Hematopoietic multipotent progenitor cell treated with erythropoietin and hydrocortisone succinate and interleukin-3 and kit ligand, for 4 days (in vitro differentiated cells): ENCODE measurements around the gene REEP6.

ENCODE experiments used
- DNase-seq: peaks from one replicate; pipeline ENCODE4 v3.0.0-alpha.2; 2015

Gene REEP6

GRCh38 chr19:1457031-1457739 lies 33.8 kb upstream of the REEP6 start:
- DNase-seq = no peak

GRCh38 chr19:1457892-1458291 lies 33.1 kb upstream of the REEP6 start:
- no peak for DNase-seq

- DNase-seq = no peak
These were observed 31.5 kb upstream of the REEP6 start for GRCh38 chr19:1459479-1459878.

DNA sequence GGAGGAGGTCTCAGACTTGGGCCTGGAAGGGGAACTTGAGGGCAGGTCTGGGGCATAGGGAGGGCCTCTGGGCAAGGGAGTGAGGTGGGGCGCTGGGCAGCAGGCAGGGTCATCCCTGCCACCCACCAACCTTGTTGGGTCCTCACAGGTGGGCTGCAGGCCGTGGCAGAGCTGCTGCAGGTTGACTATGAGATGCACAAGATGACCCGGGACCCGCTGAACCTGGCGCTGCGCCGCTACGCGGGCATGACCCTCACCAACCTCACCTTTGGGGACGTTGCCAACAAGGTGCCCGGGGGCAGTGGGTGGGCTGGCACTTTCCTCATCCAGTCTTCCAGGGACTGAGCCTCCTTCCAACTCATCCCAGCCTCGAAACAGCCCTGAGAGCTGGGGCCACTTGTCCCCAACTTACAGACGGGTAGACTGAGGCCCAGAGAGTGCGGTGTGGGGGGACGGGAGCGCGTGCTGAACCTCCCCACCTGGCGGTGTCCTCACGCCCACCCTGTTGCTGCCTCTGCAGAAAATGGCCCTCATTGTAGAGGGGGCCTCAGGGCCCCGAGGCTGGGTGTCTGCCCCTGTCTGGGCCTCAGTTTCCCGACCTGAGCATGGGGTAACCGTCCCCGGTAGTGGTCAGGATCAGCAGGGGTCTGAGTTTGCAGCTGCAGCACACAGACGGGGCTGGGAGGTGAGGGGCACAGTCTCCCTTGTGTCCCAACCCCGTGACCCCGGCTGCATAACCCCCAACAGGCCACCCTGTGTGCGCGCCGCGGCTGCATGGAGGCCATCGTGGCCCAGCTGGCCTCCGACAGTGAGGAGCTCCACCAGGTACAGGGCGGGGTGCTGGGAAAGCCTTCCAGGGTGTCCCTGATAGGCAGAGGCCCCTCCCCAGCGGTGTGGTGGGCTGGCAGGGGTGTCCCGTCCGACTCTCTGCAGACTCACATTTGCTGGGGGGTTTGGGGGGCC lies 30.7 kb upstream of the REEP6 start:
- DNase-seq = no peak

DNA sequence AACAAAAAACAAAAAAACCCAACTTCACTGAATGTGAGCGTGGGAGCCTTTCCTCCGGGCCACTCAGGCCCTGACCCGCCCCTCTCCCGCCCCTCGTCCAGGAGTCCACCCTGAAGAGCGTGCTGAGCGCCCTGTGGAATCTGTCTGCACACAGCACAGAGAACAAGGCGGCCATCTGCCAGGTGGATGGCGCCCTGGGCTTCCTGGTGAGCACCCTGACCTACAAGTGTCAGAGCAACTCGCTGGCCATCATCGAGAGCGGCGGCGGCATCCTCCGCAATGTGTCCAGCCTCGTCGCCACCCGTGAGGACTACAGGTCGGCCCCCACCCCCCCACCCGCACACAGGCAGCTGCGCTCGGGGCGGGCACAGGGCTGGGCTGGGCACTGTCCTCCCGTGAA lies 29.1 kb upstream of the REEP6 start:
- DNase-seq = no peak

DNA sequence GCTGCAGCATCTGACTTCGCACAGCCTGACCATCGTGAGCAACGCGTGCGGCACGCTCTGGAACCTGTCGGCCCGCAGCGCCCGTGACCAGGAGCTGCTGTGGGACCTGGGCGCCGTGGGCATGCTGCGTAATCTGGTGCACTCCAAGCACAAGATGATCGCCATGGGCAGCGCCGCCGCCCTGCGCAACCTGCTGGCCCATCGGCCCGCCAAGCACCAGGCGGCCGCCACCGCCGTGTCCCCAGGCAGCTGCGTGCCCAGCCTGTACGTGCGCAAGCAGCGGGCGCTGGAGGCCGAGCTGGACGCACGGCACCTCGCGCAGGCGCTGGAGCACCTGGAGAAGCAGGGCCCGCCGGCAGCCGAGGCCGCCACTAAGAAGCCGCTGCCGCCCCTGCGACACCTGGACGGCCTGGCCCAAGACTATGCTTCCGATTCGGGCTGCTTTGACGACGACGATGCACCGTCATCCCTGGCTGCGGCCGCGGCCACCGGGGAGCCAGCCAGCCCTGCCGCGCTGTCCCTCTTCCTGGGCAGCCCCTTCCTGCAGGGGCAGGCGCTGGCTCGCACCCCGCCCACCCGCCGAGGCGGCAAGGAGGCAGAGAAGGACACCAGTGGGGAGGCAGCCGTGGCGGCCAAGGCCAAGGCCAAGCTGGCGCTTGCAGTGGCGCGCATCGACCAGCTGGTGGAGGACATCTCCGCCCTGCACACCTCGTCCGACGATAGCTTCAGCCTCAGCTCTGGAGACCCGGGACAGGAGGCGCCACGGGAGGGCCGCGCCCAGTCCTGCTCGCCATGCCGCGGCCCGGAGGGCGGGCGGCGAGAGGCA lies 25.6 kb upstream of the REEP6 start:
- peak; percentile 80 for DNase-seq

DNA sequence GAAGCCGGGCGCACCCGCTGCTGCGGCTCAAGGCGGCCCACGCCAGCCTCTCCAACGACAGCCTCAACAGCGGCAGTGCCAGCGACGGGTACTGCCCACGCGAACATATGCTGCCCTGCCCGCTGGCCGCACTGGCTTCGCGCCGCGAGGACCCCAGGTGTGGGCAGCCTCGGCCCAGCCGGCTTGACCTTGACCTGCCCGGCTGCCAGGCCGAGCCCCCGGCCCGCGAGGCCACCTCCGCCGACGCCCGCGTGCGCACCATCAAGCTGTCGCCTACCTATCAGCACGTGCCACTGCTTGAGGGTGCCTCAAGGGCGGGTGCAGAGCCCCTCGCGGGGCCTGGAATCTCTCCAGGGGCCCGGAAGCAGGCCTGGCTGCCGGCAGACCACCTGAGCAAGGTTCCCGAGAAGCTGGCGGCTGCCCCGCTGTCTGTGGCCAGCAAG lies 24.9 kb upstream of the REEP6 start:
- DNase-seq = no peak

DNA sequence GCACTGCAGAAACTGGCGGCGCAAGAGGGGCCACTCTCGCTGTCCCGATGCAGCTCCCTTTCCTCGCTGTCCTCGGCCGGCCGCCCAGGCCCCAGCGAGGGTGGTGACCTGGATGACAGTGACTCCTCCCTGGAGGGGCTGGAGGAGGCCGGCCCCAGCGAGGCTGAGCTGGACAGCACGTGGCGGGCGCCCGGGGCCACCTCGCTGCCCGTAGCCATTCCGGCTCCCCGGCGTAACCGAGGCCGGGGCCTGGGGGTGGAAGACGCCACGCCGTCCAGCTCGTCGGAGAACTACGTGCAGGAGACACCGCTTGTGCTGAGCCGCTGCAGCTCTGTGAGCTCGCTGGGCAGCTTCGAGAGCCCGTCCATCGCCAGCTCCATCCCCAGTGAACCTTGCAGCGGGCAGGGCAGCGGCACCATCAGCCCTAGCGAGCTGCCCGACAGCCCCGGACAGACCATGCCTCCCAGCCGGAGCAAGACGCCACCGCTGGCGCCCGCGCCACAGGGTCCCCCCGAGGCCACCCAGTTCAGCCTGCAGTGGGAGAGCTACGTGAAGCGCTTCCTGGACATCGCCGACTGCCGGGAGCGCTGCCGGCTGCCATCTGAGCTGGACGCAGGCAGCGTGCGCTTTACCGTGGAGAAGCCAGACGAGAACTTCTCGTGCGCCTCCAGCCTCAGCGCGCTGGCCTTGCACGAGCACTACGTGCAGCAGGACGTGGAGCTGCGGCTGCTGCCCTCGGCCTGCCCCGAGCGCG lies 24.3 kb upstream of the REEP6 start:
- DNase-seq = no peak

GRCh38 chr19:1467215-1467489 lies 23.8 kb upstream of the REEP6 start:
- no peak for DNase-seq

DNA sequence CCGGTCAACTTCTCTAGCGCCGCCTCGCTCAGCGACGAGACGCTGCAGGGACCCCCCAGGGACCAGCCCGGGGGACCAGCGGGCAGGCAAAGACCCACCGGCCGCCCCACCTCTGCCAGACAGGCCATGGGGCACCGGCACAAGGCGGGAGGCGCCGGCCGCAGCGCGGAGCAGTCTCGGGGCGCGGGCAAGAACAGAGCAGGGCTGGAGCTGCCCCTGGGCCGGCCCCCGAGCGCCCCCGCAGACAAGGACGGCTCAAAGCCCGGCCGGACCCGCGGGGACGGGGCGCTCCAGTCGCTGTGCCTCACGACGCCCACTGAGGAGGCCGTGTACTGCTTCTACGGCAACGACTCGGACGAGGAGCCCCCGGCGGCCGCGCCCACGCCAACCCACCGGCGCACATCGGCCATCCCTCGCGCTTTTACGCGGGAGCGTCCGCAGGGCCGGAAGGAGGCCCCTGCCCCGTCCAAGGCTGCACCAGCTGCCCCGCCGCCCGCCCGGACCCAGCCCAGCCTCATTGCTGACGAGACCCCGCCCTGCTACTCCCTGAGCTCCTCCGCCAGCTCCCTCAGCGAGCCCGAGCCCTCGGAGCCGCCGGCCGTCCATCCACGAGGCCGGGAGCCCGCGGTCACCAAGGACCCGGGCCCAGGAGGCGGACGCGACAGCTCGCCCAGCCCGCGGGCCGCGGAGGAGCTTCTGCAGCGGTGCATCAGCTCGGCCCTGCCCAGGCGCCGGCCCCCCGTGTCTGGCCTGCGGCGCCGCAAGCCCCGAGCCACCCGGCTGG lies 23.3 kb upstream of the REEP6 start:
- no peak for DNase-seq

DNA sequence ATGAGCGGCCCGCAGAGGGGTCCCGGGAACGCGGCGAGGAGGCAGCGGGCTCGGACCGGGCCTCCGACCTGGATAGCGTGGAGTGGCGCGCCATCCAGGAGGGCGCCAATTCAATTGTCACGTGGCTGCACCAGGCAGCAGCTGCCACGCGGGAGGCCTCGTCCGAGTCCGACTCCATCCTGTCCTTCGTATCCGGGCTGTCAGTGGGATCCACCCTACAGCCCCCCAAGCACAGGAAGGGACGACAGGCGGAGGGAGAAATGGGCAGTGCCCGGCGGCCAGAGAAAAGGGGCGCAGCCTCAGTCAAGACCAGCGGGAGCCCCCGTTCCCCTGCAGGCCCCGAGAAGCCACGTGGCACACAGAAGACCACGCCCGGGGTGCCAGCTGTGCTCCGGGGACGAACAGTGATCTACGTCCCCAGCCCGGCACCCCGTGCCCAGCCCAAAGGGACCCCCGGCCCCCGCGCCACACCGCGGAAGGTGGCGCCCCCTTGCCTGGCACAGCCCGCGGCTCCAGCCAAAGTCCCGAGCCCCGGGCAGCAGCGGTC lies 22.6 kb upstream of the REEP6 start:
- DNase-seq = no peak

- DNase-seq = peak; percentile 71
These were observed 22.1 kb upstream of the REEP6 start for GRCh38 chr19:1468821-1469254.

DNA sequence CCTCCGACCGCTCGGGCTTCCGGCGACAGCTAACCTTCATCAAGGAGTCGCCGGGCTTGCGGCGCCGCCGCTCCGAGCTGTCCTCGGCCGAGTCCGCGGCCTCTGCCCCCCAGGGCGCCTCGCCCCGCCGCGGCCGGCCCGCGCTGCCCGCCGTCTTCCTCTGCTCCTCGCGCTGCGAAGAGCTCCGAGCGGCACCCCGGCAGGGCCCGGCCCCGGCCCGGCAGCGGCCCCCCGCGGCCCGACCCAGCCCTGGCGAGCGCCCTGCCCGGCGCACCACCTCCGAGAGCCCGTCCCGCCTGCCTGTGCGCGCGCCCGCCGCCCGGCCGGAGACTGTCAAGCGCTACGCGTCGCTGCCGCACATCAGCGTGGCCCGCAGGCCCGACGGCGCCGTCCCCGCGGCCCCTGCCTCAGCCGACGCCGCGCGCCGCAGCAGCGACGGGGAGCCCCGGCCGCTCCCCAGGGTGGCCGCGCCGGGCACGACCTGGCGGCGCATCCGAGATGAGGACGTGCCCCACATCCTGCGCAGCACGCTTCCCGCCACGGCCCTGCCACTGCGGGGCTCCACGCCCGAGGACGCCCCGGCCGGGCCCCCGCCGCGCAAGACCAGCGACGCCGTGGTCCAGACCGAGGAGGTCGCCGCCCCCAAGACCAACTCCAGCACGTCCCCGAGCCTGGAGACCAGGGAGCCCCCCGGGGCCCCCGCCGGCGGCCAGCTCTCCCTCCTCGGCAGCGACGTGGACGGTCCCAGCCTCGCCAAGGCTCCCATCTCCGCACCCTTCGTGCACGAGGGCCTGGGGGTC lies 21.5 kb upstream of the REEP6 start:
- no peak for DNase-seq

DNA sequence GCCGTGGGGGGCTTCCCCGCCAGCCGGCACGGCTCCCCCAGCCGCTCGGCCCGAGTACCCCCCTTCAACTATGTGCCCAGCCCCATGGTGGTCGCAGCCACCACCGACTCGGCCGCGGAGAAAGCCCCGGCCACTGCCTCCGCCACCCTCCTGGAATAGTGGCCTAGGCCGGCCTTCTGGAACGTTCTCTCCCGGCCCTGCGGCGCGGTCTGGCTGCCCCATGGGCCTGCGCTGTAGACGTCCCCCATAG lies 21.0 kb upstream of the REEP6 start:
- no peak for DNase-seq

DNA sequence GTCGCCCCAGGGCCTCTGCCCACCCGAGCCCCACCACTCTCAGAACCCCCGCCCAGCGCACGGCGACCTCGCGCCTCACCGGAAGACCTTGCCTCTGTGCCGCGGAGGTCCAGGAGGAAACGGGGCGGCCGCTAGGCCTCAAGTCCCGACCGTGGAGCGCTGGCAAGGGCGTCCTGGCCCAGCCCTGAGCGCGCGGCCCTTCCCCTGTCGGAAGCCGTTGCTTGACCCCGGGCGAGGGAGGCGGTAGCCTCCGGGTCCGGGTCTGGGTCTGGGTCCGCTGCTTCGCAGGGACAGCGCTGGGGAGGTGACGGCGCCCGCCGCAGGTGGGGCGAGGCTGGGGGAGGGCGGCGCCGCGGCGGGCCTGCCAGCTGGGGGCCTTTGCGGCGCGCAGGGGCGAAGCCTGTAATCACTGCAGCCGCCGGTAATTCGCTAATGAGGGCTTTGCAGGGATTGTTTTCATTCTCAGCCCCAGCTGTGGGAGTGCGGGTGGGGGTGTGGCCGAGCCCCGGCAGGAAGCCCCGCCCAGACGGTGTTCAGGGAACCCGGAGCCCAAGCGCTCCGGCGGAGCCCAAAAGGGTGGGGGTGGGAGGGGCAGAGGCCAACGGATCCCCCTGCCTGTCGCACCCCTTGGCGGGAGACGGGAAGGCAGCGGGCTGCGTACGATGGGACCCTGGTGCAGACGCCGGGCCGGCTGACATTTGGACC lies 20.5 kb upstream of the REEP6 start:
- peak; percentile 55 for DNase-seq

DNA sequence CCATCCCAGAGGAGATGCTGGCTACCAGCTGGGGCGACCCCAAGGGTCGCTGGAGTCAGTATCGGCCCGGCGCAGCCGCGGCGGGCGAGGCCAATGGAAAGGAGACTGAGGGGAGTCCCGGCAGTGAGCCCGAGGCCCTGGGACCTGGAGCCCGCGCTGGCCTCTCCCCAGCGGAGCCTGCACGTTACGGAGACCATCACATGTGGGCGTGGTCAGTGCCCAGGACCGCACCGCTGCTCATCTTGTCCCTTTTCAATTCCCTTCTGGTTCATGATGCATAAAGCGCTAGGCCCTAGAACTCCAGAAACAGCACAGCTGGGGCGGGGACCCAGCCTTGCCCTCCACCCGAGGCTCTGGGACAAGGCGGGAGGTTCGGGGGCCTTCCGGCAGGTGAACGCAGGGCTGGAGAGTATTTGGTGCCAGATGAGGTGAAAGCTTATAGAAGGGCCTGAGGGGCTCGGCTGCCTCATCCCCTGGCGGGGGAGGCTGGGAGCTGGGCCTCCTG lies 19.9 kb upstream of the REEP6 start:
- peak; percentile 49 for DNase-seq

DNA sequence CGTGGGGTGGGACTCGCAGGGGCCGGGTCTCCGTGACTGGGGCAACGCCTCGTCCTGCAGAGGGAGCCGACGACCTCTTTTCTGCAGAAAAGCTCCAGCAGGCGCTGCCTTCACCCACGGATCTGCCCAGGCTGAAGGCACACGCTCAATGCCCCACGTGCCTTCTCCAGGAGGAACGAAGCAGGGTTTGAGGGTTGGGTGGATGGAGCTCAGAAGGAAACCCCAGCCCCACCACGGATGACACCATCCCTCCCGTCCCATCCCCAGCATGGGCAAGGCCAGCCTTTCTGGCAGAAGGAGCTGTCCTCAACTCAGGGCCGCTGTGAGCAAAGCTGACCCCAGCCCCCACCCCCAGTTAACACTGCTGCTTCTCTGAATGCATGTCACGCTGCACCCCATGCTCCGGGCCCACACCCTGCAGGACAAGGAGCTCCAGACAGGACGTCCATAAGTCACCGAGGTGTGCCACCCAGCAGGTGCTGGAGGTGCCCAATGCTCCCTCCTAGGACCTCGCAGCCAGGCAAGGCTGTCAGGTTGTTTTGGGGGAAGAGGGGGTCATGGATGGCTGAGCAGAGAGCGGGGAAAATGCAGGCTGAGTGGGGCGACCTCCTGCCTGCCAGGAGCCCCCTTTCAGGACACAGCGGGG lies 19.3 kb upstream of the REEP6 start:
- DNase-seq = peak; percentile 56

DNA sequence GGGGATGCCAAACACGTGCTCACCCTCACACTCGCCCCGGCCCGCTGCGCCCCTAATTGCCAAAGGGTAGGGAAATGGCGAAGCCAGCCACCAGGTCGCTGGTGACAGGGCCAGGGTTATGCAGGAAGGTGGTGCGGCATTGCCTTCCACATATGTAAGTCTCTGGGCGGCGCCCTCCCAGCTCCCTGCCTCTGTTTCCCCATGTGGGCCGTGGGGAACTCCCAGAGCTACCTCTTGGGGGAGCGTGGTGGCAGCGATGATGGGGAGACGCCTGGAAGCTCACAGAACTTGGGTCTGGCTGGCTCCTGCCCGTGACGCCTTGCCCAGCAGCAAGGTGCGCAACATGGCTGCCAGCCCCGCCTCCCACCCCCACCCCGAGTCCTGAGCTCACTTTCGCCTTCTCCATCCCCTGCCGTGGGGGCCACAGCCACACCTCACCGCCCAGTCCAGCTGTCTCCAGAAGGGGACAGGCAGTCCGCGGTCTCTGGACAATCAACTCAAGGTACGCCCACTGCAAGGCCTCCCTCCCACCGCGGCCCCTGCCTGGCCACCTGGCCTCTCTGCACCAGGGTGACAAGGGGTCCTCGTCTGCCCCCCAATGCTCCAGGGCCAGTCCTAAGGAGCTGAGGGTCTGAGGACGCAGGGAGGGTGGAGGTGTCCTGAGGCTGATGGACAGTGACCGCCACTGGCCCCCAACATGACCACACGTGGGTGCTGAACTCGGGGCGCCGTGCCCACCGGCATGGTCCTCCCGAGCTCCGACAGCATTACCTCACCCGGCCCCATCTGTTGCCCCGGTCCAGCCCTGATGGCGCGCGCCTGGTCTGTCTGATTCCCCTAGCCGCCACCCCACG lies 18.5 kb upstream of the REEP6 start:
- no peak for DNase-seq
